Measurements from ENCODE around the gene ZNF678. TPM values are rescaled to one million over a fixed set of nuclear protein-coding genes. Genes with fewer than 3 reads are reported as not detected.
"Not testable (repeated sequence)": the region's sequence is repeated elsewhere in the genome, so short reads cannot be mapped to it uniquely, and the experiment has no call there.

Gene ZNF678
- total RNA-seq, 1 donor from 2014 or later, result 63.8 TPM

GRCh38 chr1:227604446-227604845, 41.1 kb downstream of the ZNF678 start:
- peaks cover 84% of the 10 kb centered on the region for H3K79me2 ChIP-seq (ENCODE audit: low read depth)
- no peak overlapping the region for H3K4me3 ChIP-seq
- H3K9me3 Mint-ChIP-seq, result peaks cover 76% of the 10 kb centered on the region
- no peaks in the 10 kb centered on the region for H3K36me3 ChIP-seq
- no peaks in the 10 kb centered on the region for H3K27me3 Mint-ChIP-seq (ENCODE audit: insufficient read depth, low read depth)
- H3K27ac Mint-ChIP-seq, result no peak overlapping the region
- no peak for DNase-seq (ENCODE audit: low spot score)
- H3K27me3 ChIP-seq, result no peaks in the 10 kb centered on the region
- H3K4me1 ChIP-seq, result peaks cover 18% of the 10 kb centered on the region
- peaks cover 19% of the 10 kb centered on the region for H3K9me3 ChIP-seq (ENCODE audit: low read depth)
- no peaks in the 10 kb centered on the region for H3K4me1 Mint-ChIP-seq
- H3K9ac ChIP-seq, result no peak overlapping the region
- no peak for TF ChIP-seq CTCF (IDR thresholded peaks at IDR 0.05)
- TF ChIP-seq EZH2phosphoT487 (IDR thresholded peaks at IDR 0.05), result no peak
- no peak for TF ChIP-seq EZH2 (IDR thresholded peaks at IDR 0.05)
- no peak overlapping the region for H3K4me3 Mint-ChIP-seq
- H3F3A ChIP-seq (ENCODE audit: low read depth), result no peaks in the 10 kb centered on the region
- peaks cover 45% of the 10 kb centered on the region for H3K36me3 Mint-ChIP-seq
- no peak overlapping the region for H3K4me2 ChIP-seq
- H4K20me1 ChIP-seq (ENCODE audit: low read depth), result no peaks in the 10 kb centered on the region
- H3K27ac ChIP-seq, result no peak overlapping the region
- no peak overlapping the region for H2AFZ ChIP-seq (replicated peaks)

- peak overlapping the region; percentile 35 for H3K4me2 ChIP-seq
- H3F3A ChIP-seq (ENCODE audit: low read depth); H3K36me3 ChIP-seq; H3K27me3 Mint-ChIP-seq (ENCODE audit: insufficient read depth, low read depth); H3K9ac ChIP-seq; H3K4me1 Mint-ChIP-seq; H4K20me1 ChIP-seq (ENCODE audit: low read depth); H3K27me3 ChIP-seq; H3K9me3 ChIP-seq (ENCODE audit: low read depth); H3K27ac Mint-ChIP-seq; H3K4me3 ChIP-seq; H3K4me3 Mint-ChIP-seq; H2AFZ ChIP-seq (replicated peaks): not testable (repeated sequence)
- peak; percentile 48 for DNase-seq (ENCODE audit: low spot score)
- peaks cover 72% of the 10 kb centered on the region for H3K9me3 Mint-ChIP-seq
- H3K4me1 ChIP-seq, result peaks cover 18% of the 10 kb centered on the region
- H3K27ac ChIP-seq, result peak overlapping the region; percentile 61
- peaks cover 49% of the 10 kb centered on the region for H3K36me3 Mint-ChIP-seq
- peaks cover 66% of the 10 kb centered on the region for H3K79me2 ChIP-seq (ENCODE audit: low read depth)
Measured at GRCh38 chr1:227606271-227606670, 42.9 kb downstream of the ZNF678 start.

- no peak overlapping the region for H3K27ac ChIP-seq
- H3K36me3 Mint-ChIP-seq, result peaks cover 55% of the 10 kb centered on the region
- peaks cover 7% of the 10 kb centered on the region for H3K9me3 ChIP-seq (ENCODE audit: low read depth)
- H2AFZ ChIP-seq (replicated peaks), result no peak overlapping the region
- H3K27ac Mint-ChIP-seq, result no peak overlapping the region
- no peaks in the 10 kb centered on the region for H3K36me3 ChIP-seq
- no peaks in the 10 kb centered on the region for H3K4me1 Mint-ChIP-seq
- H3F3A ChIP-seq (ENCODE audit: low read depth), result no peaks in the 10 kb centered on the region
- no peak overlapping the region for H3K4me2 ChIP-seq
- peaks cover 55% of the 10 kb centered on the region for H3K79me2 ChIP-seq (ENCODE audit: low read depth)
- H3K9me3 Mint-ChIP-seq, result peaks cover 70% of the 10 kb centered on the region
- no peaks in the 10 kb centered on the region for H3K27me3 ChIP-seq
- peaks cover 15% of the 10 kb centered on the region for H3K4me1 ChIP-seq
- H3K4me3 Mint-ChIP-seq, result no peak overlapping the region
- H3K27me3 Mint-ChIP-seq (ENCODE audit: insufficient read depth, low read depth), result peaks cover 2% of the 10 kb centered on the region
- H3K4me3 ChIP-seq, result no peak overlapping the region
- TF ChIP-seq EZH2 (IDR thresholded peaks at IDR 0.05), result no peak
- no peak for TF ChIP-seq CTCF (IDR thresholded peaks at IDR 0.05)
- TF ChIP-seq EZH2phosphoT487 (IDR thresholded peaks at IDR 0.05), result no peak
- no peaks in the 10 kb centered on the region for H4K20me1 ChIP-seq (ENCODE audit: low read depth)
- DNase-seq (ENCODE audit: low spot score), result no peak
- H3K9ac ChIP-seq, result no peak overlapping the region
Measured at GRCh38 chr1:227607336-227607898, 44.1 kb downstream of the ZNF678 start.

- peaks cover 7% of the 10 kb centered on the region for H3K9me3 ChIP-seq (ENCODE audit: low read depth)
- no peaks in the 10 kb centered on the region for H3K27me3 ChIP-seq
Measured at GRCh38 chr1:227612658-227613057, 49.3 kb downstream of the ZNF678 start.

More at GRCh38 chr1:227612658-227613057, 49.3 kb downstream of the ZNF678 start:
- Mint-ChIP-seq H3K4me1 (no peaks in the 10 kb centered on the region), H3K27me3 (ENCODE audit: insufficient read depth, low read depth) (peaks cover 2% of the 10 kb centered on the region), H3K36me3 (peaks cover 67% of the 10 kb centered on the region), H3K4me3 (no peak overlapping the region), H3K9me3 (peaks cover 73% of the 10 kb centered on the region), H3K27ac (no peak overlapping the region)
- H3K4me2 ChIP-seq, result no peak overlapping the region
- H4K20me1 ChIP-seq (ENCODE audit: low read depth), result no peaks in the 10 kb centered on the region
- H3F3A ChIP-seq (ENCODE audit: low read depth), result no peaks in the 10 kb centered on the region
- no peak for DNase-seq (ENCODE audit: low spot score)
- no peaks in the 10 kb centered on the region for H3K4me1 ChIP-seq
- no peak overlapping the region for H3K9ac ChIP-seq
- TF ChIP-seq CTCF (IDR thresholded peaks at IDR 0.05) (no peak), EZH2phosphoT487 (IDR thresholded peaks at IDR 0.05) (no peak), EZH2 (IDR thresholded peaks at IDR 0.05) (no peak)
- no peak overlapping the region for H3K27ac ChIP-seq
- H3K36me3 ChIP-seq, result no peaks in the 10 kb centered on the region
- H3K79me2 ChIP-seq (ENCODE audit: low read depth), result peaks cover 34% of the 10 kb centered on the region
- H2AFZ ChIP-seq (replicated peaks), result no peak overlapping the region
- no peak overlapping the region for H3K4me3 ChIP-seq

Measured in neural progenitor cell (in vitro differentiated cells).